ENCODE measurements around the gene NAPA.

DNA sequence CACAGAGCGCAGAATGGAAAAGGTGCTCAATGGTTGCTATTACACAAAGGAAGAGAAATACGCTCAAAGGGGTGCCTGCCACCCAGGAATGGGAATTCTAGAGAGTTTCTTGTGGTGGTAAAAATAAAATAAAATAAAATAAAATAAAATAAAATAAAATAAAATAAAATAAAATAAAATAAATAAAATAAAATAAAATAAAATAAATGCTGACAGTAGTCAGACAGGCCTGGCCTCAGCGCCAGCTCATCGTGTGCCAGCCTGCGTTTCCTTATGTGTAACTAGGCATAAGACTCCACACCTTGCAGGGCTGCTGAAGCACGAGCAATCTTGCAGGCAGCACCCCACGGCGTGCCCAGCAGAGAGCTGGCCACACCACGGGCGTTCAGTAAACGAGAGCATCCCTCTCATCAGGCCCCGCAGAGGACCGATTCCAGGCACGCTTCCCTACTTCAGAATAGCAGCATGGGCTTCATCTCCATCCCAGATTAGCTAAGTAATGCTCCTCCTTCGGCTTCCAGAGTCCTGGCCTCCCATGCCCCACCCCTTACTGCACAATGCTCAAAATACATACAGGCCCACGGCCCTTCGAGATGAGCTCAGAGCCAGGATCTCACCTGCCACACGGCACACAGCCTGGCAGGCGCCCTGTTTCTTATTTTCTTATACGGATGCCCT is 5.6 kb downstream of the NAPA start:
- TF ChIP-seq ZNF773 (CRISPR knock-in tag; IDR thresholded peaks at IDR 0.05; ENCODE audit: borderline replicate concordance) (no peak), TARDBP (CRISPR knock-in tag; IDR thresholded peaks at IDR 0.05) (no peak), ZNF350 (CRISPR knock-in tag; IDR thresholded peaks at IDR 0.05; ENCODE audit: borderline replicate concordance, low read depth) (no peak), REL (CRISPR knock-in tag; conservative IDR thresholded peaks at IDR 0.05) (no peak), HNRNPUL1 (IDR thresholded peaks at IDR 0.05; ENCODE audit: low read depth, low read length) (no peak), EP300 (IDR thresholded peaks at IDR 0.05; ENCODE audit: low read depth in 2 of 2, low read length in 2 of 2) (no peak), EP300 (CRISPR knock-in tag; IDR thresholded peaks at IDR 0.05; ENCODE audit: borderline replicate concordance) (no peak), ESRRA (CRISPR knock-in tag; IDR thresholded peaks at IDR 0.05; ENCODE audit: low read depth) (no peak), CTCF (CRISPR knock-in tag; IDR thresholded peaks at IDR 0.05) (no peak), ZNF318 (CRISPR knock-in tag; IDR thresholded peaks at IDR 0.05) (no peak), SAFB2 (CRISPR knock-in tag; IDR thresholded peaks at IDR 0.05; ENCODE audit: borderline replicate concordance, low read depth) (no peak), TCF7L2 (IDR thresholded peaks at IDR 0.05; ENCODE audit: low read depth, low read length) (no peak), MLXIP (CRISPR knock-in tag; IDR thresholded peaks at IDR 0.05; ENCODE audit: borderline replicate concordance) (no peak)
- TF ChIP-seq, protein P1, sequence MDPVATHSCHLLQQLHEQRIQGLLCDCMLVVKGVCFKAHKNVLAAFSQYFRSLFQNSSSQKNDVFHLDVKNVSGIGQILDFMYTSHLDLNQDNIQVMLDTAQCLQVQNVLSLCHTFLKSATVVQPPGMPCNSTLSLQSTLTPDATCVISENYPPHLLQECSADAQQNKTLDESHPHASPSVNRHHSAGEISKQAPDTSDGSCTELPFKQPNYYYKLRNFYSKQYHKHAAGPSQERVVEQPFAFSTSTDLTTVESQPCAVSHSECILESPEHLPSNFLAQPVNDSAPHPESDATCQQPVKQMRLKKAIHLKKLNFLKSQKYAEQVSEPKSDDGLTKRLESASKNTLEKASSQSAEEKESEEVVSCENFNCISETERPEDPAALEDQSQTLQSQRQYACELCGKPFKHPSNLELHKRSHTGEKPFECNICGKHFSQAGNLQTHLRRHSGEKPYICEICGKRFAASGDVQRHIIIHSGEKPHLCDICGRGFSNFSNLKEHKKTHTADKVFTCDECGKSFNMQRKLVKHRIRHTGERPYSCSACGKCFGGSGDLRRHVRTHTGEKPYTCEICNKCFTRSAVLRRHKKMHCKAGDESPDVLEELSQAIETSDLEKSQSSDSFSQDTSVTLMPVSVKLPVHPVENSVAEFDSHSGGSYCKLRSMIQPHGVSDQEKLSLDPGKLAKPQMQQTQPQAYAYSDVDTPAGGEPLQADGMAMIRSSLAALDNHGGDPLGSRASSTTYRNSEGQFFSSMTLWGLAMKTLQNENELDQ (CRISPR knock-in tag; IDR thresholded peaks at IDR 0.05; ENCODE audit: borderline replicate concordance): no peak
- TF ChIP-seq, protein P2, sequence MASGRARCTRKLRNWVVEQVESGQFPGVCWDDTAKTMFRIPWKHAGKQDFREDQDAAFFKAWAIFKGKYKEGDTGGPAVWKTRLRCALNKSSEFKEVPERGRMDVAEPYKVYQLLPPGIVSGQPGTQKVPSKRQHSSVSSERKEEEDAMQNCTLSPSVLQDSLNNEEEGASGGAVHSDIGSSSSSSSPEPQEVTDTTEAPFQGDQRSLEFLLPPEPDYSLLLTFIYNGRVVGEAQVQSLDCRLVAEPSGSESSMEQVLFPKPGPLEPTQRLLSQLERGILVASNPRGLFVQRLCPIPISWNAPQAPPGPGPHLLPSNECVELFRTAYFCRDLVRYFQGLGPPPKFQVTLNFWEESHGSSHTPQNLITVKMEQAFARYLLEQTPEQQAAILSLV (CRISPR knock-in tag; IDR thresholded peaks at IDR 0.05; ENCODE audit: borderline replicate concordance): no peak
